ENCODE results near the gene TLL1. TPM values are rescaled to one million over a fixed set of nuclear protein-coding genes. Genes with fewer than 3 reads are reported as not detected.

The TLL1 gene
- total RNA-seq, 1 donor from 2014 or later, result 9.6 TPM

DNA sequence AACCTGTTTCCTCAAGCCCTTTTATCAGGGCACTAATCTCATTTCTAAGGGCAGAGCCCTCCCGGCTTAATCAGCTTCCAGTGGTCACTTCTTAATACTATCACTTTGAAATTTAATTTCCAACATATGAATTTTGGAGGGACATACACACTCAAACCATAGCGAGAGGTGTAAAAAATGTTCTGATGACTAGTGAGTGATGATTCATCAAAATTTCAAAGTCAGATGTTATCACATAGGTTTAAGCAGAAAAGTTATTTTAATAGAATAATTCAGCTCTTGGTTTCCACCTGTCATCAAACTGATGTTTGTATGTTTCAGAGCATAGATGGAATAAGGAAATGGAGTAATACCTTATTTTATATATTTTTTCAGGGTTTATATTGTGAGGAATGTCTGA, 161.9 kb downstream of the TLL1 start:
- Histone ChIP-seq H3K9me3 (no peaks in the 10 kb centered on the region), H3K4me3 (no peak overlapping the region), H3K27me3 (no peaks in the 10 kb centered on the region), H3K27ac (no peak overlapping the region), H3K36me3 (no peaks in the 10 kb centered on the region), H3K4me1 (no peaks in the 10 kb centered on the region)
- TF ChIP-seq, protein P1, sequence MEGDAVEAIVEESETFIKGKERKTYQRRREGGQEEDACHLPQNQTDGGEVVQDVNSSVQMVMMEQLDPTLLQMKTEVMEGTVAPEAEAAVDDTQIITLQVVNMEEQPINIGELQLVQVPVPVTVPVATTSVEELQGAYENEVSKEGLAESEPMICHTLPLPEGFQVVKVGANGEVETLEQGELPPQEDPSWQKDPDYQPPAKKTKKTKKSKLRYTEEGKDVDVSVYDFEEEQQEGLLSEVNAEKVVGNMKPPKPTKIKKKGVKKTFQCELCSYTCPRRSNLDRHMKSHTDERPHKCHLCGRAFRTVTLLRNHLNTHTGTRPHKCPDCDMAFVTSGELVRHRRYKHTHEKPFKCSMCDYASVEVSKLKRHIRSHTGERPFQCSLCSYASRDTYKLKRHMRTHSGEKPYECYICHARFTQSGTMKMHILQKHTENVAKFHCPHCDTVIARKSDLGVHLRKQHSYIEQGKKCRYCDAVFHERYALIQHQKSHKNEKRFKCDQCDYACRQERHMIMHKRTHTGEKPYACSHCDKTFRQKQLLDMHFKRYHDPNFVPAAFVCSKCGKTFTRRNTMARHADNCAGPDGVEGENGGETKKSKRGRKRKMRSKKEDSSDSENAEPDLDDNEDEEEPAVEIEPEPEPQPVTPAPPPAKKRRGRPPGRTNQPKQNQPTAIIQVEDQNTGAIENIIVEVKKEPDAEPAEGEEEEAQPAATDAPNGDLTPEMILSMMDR (IDR thresholded peaks at IDR 0.05), result no peak
- ATAC-seq (no peak), DNase-seq (no peak)
- intact Hi-C loops (cut with DNase I), result no loop called here

DNA sequence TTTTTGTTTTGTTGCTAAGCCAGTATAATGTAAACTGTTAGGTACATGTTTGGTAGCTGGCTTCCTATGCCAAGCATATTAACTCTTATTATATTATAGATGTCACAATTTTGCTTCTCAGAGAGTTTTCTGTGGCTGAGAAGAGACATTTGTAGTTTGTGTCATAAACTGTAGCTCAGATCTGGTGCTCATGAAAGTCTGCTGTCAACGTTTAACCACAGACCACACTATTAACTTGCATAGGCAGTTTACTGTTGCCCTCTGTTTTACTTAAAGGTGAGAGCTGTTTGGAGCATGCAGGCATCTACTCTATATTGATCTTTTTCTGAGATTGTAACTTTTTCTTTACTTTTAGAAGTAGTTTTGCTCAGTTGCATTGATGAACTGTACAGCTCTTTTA, 166.8 kb downstream of the TLL1 start:
- no peaks in the 10 kb centered on the region for H3K27me3 ChIP-seq
- no peaks in the 10 kb centered on the region for H3K36me3 ChIP-seq
- no peaks in the 10 kb centered on the region for H3K9me3 ChIP-seq
- no peak overlapping the region for H3K27ac ChIP-seq
- TF ChIP-seq, protein P1 (IDR thresholded peaks at IDR 0.05), result no peak
- ATAC-seq, result no peak
- no peak for DNase-seq
- no peak overlapping the region for H3K4me3 ChIP-seq
- intact Hi-C loops (cut with DNase I), result no loop called here
- H3K4me1 ChIP-seq, result no peaks in the 10 kb centered on the region

DNA sequence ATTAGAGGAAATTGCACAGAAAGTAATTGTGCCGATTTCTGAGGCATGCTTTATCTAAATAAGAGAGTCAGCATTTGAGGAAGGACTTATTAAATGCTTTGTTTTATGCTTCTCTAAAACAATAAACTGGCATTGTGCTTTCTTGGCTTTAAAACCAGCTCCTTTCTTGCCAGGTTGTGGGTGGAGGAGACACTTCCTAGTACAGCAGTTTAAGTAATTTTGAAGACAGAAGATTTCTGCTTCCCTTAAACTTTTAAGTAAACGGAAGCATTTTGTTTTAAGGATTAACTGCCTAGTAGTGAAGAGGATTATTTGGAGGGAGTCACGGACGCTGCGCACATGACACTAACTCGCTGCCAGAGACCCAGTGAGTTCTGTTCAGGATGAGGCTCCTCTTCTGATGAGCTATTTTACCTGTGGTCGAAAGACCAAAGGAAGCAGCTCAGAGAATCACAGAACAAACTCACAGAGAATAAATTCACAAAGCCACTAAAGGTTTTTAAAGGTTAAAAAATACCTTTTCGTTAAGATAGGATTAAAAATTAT, 169.5 kb downstream of the TLL1 start:
- Histone ChIP-seq H3K4me1 (no peaks in the 10 kb centered on the region), H3K27ac (no peak overlapping the region), H3K9me3 (no peaks in the 10 kb centered on the region), H3K36me3 (no peaks in the 10 kb centered on the region), H3K4me3 (no peak overlapping the region), H3K27me3 (no peaks in the 10 kb centered on the region)
- ATAC-seq (no peak), DNase-seq (no peak)
- TF ChIP-seq, protein P1 (IDR thresholded peaks at IDR 0.05), result no peak
- intact Hi-C loops (cut with DNase I), result no loop called here

DNA sequence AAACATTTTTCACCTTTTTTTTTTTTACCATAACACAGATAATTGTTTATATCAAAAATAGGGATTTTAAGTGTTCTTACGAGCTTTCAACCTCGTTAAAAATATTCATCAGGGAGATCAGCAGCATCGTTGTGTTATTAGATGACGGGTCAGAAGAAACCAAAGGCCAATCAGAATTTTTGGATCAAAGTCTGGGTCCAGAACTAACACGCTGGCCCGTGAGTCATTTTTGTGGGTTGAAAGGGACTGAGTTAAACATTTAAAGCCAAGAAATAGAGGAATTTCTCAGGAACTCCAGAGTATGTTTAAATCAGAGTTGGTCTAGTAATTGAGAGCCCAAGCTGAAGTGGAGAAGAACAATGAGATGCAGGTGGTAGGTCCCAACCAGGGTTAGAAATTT, 170.8 kb downstream of the TLL1 start:
- H3K4me1 ChIP-seq, result no peaks in the 10 kb centered on the region
- intact Hi-C loops (cut with DNase I), result no loop called here
- H3K4me3 ChIP-seq, result no peak overlapping the region
- DNase-seq (no peak), ATAC-seq (no peak)
- TF ChIP-seq, protein P1 (IDR thresholded peaks at IDR 0.05), result no peak
- no peak overlapping the region for H3K27ac ChIP-seq
- no peaks in the 10 kb centered on the region for H3K36me3 ChIP-seq
- H3K9me3 ChIP-seq, result no peaks in the 10 kb centered on the region
- no peaks in the 10 kb centered on the region for H3K27me3 ChIP-seq

DNA sequence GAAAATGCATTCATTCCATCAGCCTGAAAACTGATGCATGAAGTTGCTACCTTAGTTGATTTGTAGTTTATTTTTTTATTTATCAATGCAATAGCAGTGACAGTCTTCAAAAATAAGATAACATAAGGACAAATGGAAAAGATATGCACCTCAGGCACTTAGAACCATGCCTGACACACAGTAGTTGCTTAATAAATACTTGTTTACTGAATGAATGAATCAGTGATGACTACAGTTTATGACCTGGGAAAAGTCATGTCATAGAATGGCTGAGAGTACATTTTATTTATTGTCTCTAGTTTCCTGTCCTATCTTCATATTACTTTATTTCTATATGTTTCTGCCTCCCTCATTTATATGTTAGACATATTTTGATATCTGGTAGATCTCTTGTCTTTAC, 171.8 kb downstream of the TLL1 start:
- H3K4me1 ChIP-seq, result no peaks in the 10 kb centered on the region
- H3K27ac ChIP-seq, result no peak overlapping the region
- H3K9me3 ChIP-seq, result no peaks in the 10 kb centered on the region
- TF ChIP-seq, protein P1 (IDR thresholded peaks at IDR 0.05), result no peak
- ATAC-seq (no peak), DNase-seq (no peak)
- intact Hi-C loops (cut with DNase I), result no loop called here
- no peaks in the 10 kb centered on the region for H3K36me3 ChIP-seq
- H3K4me3 ChIP-seq, result no peak overlapping the region
- H3K27me3 ChIP-seq, result no peaks in the 10 kb centered on the region

DNA sequence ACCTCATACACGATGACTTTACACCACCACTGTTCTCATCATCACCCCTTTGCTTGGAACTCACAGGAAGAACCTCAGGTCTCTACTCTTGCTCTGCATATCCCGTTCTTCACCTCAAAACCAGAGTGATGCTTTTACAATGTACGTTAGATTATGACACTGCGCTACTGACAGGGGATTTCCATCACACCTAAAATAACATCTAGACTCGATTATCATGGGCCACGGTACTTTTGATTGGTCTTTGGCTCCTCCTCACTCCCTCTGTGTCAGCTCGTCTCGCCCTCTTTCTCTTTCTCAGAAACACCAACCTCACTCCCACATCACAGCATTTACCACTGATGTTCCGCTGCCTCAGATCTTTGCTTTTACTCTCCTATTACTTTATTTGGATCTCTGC, 172.4 kb downstream of the TLL1 start:
- Histone ChIP-seq H3K27ac (no peak overlapping the region), H3K9me3 (no peaks in the 10 kb centered on the region), H3K27me3 (no peaks in the 10 kb centered on the region), H3K4me3 (no peak overlapping the region), H3K4me1 (no peaks in the 10 kb centered on the region), H3K36me3 (no peaks in the 10 kb centered on the region)
- TF ChIP-seq, protein P1 (IDR thresholded peaks at IDR 0.05), result no peak
- no peak for DNase-seq
- intact Hi-C loops (cut with DNase I), result no loop called here
- no peak for ATAC-seq

Measured in upper lobe of right lung (tissue), 1 donor.